Choroid plexus epithelial cell (primary cell): Measurements from ENCODE around the gene KYAT1.

Experiments
- DNase-seq: peaks from one replicate; pipeline ENCODE4 v3.0.0-alpha.2; 2010; ENCODE audit warnings: low read depth
- H3K4me3 ChIP-seq: 2 replicates; pipeline ENCODE4 v1.5.1; 2011; ENCODE audit warnings: low read depth, mild to moderate bottlenecking, control low read depth, low read length, moderate library complexity
- CTCF ChIP-seq: conservative IDR thresholded peaks from 2 replicates; pipeline ENCODE4 v1.5.1; 2011; ENCODE audit warnings: low read depth, mild to moderate bottlenecking, control low read depth, inconsistent platforms, low read length, moderate library complexity

KYAT1 gene

GRCh38 chr9:128785427-128785826 is 96.3 kb downstream of the KYAT1 start:
- no peak for DNase-seq
- no peak for TF ChIP-seq CTCF
- H3K4me3 ChIP-seq: no peak overlapping the region
